ENCODE results near the gene CGN. TPM values are rescaled to one million over a fixed set of nuclear protein-coding genes. Genes with fewer than 3 reads are reported as not detected.

Gene CGN
- total and polyA plus RNA-seq, 2 experiments from 2014 or later = 11.8 to 37.0 TPM

DNA sequence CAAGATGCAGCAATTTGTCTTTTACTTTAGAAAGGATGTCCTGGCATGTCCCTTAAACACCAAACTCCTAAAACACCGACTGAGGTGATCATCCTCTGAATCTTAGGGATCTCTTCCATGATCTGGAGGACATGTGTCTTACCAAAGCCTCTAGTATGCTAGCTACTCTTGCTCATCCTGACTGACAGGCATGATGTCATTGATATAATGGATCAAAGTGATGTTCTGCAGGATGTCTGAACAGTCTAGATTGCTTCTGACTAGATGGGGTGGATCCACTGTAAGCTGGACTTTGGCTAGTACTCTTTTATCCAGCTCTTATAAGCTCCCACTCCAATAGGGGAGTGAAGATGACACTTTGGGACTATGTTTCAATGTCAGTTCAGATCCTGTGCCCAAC, 11.3 kb upstream of the CGN start:
- Mint-ChIP-seq H3K4me1 (peaks cover 4% of the 10 kb centered on the region; the same call in 1 of the 3 replicates), H3K9me3 (no peaks in the 10 kb centered on the region), H3K27ac (no peak overlapping the region), H3K36me3 (ENCODE audit: low read depth) (no peaks in the 10 kb centered on the region), H3K4me3 (no peak overlapping the region), H3K27me3 (ENCODE audit: insufficient read depth, low read depth, poor library complexity) (no peaks in the 10 kb centered on the region)
- Histone ChIP-seq H2AFZ (no peak overlapping the region), H3K79me2 (replicated peaks; ENCODE audit: insufficient read depth) (no peaks in the 10 kb centered on the region), H3F3A (replicated peaks; ENCODE audit: low read depth) (no peaks in the 10 kb centered on the region), H4K20me1 (replicated peaks; ENCODE audit: insufficient read depth) (no peaks in the 10 kb centered on the region), H3K9me2 (ENCODE audit: insufficient read depth) (no peaks in the 10 kb centered on the region), H3K4me1 (ENCODE audit: insufficient read depth) (no peaks in the 10 kb centered on the region; the same call in 1 of the 2 replicates), H3K36me3 (ENCODE audit: insufficient read depth) (no peaks in the 10 kb centered on the region), H3K4me2 (no peak overlapping the region), H3K4me3 (no peak overlapping the region), H3K27me3 (ENCODE audit: insufficient read depth) (no peaks in the 10 kb centered on the region), H3K27ac (ENCODE audit: low read depth) (no peak overlapping the region)
- ATAC-seq = no peak
- DNase-seq (ENCODE audit: low spot score) = no peak
- no peak for TF ChIP-seq EZH2 (IDR thresholded peaks at IDR 0.05; ENCODE audit: low read depth, unreplicated experiment)
- no peak for TF ChIP-seq POLR2AphosphoS5 (IDR thresholded peaks at IDR 0.05; ENCODE audit: low read depth)
- TF ChIP-seq ZNF331 (CRISPR knock-in tag; IDR thresholded peaks at IDR 0.05; ENCODE audit: low read depth) = no peak
- no peak for TF ChIP-seq ZNF114 (CRISPR knock-in tag; IDR thresholded peaks at IDR 0.05)
- TF ChIP-seq JUNB (IDR thresholded peaks at IDR 0.05; ENCODE audit: unreplicated experiment) = no peak
- TF ChIP-seq, protein P1, sequence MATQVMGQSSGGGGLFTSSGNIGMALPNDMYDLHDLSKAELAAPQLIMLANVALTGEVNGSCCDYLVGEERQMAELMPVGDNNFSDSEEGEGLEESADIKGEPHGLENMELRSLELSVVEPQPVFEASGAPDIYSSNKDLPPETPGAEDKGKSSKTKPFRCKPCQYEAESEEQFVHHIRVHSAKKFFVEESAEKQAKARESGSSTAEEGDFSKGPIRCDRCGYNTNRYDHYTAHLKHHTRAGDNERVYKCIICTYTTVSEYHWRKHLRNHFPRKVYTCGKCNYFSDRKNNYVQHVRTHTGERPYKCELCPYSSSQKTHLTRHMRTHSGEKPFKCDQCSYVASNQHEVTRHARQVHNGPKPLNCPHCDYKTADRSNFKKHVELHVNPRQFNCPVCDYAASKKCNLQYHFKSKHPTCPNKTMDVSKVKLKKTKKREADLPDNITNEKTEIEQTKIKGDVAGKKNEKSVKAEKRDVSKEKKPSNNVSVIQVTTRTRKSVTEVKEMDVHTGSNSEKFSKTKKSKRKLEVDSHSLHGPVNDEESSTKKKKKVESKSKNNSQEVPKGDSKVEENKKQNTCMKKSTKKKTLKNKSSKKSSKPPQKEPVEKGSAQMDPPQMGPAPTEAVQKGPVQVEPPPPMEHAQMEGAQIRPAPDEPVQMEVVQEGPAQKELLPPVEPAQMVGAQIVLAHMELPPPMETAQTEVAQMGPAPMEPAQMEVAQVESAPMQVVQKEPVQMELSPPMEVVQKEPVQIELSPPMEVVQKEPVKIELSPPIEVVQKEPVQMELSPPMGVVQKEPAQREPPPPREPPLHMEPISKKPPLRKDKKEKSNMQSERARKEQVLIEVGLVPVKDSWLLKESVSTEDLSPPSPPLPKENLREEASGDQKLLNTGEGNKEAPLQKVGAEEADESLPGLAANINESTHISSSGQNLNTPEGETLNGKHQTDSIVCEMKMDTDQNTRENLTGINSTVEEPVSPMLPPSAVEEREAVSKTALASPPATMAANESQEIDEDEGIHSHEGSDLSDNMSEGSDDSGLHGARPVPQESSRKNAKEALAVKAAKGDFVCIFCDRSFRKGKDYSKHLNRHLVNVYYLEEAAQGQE (IDR thresholded peaks at IDR 0.05; ENCODE audit: unreplicated experiment) = no peak
- TF ChIP-seq, protein P2, sequence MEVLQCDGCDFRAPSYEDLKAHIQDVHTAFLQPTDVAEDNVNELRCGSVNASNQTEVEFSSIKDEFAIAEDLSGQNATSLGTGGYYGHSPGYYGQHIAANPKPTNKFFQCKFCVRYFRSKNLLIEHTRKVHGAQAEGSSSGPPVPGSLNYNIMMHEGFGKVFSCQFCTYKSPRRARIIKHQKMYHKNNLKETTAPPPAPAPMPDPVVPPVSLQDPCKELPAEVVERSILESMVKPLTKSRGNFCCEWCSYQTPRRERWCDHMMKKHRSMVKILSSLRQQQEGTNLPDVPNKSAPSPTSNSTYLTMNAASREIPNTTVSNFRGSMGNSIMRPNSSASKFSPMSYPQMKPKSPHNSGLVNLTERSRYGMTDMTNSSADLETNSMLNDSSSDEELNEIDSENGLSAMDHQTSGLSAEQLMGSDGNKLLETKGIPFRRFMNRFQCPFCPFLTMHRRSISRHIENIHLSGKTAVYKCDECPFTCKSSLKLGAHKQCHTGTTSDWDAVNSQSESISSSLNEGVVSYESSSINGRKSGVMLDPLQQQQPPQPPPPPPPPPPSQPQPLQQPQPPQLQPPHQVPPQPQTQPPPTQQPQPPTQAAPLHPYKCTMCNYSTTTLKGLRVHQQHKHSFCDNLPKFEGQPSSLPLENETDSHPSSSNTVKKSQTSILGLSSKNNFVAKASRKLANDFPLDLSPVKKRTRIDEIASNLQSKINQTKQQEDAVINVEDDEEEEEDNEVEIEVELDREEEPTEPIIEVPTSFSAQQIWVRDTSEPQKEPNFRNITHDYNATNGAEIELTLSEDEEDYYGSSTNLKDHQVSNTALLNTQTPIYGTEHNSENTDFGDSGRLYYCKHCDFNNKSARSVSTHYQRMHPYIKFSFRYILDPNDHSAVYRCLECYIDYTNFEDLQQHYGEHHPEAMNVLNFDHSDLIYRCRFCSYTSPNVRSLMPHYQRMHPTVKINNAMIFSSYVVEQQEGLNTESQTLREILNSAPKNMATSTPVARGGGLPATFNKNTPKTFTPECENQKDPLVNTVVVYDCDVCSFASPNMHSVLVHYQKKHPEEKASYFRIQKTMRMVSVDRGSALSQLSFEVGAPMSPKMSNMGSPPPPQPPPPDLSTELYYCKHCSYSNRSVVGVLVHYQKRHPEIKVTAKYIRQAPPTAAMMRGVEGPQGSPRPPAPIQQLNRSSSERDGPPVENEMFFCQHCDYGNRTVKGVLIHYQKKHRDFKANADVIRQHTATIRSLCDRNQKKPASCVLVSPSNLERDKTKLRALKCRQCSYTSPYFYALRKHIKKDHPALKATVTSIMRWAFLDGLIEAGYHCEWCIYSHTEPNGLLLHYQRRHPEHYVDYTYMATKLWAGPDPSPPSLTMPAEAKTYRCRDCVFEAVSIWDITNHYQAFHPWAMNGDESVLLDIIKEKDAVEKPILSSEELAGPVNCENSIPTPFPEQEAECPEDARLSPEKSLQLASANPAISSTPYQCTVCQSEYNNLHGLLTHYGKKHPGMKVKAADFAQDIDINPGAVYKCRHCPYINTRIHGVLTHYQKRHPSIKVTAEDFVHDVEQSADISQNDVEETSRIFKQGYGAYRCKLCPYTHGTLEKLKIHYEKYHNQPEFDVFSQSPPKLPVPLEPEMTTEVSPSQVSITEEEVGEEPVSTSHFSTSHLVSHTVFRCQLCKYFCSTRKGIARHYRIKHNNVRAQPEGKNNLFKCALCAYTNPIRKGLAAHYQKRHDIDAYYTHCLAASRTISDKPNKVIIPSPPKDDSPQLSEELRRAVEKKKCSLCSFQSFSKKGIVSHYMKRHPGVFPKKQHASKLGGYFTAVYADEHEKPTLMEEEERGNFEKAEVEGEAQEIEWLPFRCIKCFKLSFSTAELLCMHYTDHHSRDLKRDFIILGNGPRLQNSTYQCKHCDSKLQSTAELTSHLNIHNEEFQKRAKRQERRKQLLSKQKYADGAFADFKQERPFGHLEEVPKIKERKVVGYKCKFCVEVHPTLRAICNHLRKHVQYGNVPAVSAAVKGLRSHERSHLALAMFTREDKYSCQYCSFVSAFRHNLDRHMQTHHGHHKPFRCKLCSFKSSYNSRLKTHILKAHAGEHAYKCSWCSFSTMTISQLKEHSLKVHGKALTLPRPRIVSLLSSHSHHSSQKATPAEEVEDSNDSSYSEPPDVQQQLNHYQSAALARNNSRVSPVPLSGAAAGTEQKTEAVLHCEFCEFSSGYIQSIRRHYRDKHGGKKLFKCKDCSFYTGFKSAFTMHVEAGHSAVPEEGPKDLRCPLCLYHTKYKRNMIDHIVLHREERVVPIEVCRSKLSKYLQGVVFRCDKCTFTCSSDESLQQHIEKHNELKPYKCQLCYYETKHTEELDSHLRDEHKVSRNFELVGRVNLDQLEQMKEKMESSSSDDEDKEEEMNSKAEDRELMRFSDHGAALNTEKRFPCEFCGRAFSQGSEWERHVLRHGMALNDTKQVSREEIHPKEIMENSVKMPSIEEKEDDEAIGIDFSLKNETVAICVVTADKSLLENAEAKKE (CRISPR knock-in tag; IDR thresholded peaks at IDR 0.05) = no peak
- TF ChIP-seq NANOG (IDR thresholded peaks at IDR 0.05; ENCODE audit: borderline replicate concordance) = no peak
- no peak for TF ChIP-seq STAT1 (IDR thresholded peaks at IDR 0.05; ENCODE audit: unreplicated experiment)
- no peak for TF ChIP-seq CREB1 (CRISPR knock-in tag; IDR thresholded peaks at IDR 0.05; ENCODE audit: low read depth)
- TF ChIP-seq, protein P3, sequence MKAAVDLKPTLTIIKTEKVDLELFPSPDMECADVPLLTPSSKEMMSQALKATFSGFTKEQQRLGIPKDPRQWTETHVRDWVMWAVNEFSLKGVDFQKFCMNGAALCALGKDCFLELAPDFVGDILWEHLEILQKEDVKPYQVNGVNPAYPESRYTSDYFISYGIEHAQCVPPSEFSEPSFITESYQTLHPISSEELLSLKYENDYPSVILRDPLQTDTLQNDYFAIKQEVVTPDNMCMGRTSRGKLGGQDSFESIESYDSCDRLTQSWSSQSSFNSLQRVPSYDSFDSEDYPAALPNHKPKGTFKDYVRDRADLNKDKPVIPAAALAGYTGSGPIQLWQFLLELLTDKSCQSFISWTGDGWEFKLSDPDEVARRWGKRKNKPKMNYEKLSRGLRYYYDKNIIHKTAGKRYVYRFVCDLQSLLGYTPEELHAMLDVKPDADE (IDR thresholded peaks at IDR 0.05) = no peak
- no peak for TF ChIP-seq EZH2phosphoT487 (IDR thresholded peaks at IDR 0.05; ENCODE audit: unreplicated experiment)

Measured in GM23338 (cell line).